NCI-H1092 treated with DMSO at 0.1 percent for 48 hours (cell line): ENCODE results near the gene TST.
A peak's percentile ranks its signal among the peaks of the same experiment; 100 is the strongest.
"Not testable (repeated sequence)": the region's sequence is repeated elsewhere in the genome, so short reads cannot be mapped to it uniquely, and the experiment has no call there.

Source experiments
- DNase-seq: peaks from one replicate; lab custom pipeline; 2025; lab: John Stamatoyannopoulos, UW

TST gene

DNA sequence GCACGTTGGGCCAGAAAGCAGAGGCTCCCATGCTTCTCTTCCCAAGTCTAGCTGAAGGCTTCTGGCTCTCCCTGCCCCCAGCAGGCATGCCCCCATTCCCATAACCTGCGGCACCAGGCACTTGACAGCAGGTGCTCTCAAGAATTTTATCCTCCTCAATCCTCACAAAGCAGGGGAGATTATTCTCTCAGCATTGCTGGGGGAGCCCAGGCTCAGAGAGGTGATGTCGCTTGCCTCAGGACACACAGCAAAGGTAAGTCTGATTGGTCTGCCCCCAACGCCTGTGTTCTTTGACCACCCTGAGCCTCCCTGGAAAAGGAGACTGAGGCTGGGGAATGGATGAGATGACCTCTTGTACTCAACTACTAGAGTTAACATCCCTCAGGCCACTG, 4.8 kb downstream of the TST start:
- DNase-seq: no peak

DNA sequence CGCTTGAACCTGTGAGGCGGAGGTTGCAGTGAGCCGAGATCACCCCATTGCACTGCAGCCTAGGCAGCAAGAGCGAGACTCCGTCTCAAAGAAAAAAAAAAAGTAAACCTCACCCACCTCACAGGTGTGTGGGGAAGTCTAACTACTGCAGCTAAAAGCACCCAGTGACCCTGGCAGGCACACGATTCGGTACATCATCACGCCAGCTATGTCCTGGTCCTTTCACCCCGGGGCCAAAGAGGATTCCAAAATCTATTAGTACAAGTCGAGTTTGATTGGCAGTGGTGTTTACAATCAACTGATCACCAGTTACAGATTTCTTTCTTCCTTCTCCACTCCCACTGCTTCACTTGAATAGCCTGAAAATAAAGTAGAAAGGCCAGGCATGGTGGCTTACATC, 6.3 kb downstream of the TST start:
- DNase-seq: no peak

DNA sequence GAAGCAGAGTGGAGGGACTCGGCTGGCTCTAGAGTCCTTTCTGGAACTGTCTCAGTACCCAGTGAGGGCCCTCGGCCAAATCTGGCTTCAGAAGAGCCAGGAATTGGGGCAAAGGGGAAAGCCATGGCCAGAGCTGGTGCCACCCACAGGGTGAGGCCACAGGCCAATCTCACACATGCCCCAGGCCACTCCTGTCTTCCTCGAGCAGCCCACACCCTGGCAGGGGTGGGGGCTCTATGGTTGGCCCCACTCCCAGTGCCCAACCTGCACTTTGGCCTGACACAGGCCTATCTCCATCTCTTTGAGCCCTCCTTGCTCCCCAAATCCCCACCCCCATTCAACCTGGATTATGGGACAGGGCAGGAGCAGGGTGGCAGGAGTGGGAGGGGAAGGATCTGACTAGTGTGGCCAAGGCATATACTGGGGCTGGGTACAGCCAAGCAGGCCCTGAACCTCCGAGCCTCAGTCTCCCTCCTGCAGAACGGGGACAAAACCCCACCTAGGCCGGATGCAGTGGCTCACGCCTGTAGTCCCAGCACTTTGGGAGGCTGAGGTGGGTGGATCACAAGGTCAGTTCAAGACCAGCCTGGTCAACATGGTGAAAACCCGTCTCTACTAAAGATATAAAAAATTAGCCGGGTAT, 6.9 kb downstream of the TST start:
- DNase-seq: no peak

DNA sequence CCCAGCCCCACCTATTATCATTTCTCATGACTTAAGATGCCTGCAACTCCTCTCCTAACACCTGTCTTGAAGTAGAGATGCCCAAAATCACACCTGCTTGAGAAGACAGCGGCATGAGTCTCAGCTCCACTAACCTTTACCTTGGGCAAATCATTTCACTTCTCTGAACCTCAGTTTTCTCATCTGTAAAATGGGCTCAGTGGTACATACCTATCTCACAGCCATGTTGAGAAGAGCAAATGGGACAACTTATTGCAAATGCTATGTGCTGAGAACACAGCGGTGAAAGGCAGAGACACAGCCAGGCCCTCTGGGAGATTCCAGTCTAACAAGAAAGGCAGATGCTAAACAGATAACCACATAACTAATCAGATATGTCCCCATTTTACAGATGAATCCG, 7.8 kb downstream of the TST start:
- no peak for DNase-seq

DNA sequence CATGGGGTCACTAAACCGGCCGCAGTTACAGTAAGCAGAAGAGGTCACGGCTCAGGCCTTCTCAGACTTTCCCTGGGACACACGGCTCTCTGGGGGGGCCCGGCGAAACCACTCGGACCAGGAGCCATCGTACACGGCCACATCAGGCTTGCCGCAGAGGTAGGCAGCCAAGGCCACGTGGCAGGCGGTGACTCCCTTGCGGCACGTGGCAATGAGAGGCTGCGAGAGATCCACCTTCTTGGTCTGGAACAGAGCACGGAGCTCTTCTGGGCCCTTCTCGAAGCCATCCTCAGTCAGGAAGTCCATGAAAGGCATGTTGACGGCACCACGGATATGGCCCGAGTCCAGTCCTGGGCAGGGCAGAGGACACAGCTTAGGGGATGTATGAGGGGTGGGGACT, 8.3 kb downstream of the TST start:
- DNase-seq: no peak

DNA sequence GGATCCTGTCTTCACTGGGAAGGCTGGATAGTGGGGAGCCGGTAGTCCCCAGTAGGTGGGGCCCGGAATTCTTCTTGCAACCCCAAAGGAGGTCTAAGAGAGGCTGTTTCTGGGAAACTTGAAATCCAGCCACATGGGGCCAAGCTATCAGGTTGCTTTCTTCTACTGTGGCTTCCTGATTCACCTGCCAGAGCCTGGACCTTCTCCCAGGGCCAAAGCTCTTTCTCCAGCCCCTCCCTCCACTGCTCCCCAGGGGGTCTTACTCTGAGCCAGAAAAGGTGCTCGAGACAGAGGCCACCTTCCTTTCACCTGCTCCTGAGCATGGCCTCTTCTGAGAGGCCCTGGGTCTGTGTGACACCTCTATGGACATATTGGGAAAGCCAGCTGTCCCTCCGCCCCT, 9.1 kb downstream of the TST start:
- DNase-seq: no peak

DNA sequence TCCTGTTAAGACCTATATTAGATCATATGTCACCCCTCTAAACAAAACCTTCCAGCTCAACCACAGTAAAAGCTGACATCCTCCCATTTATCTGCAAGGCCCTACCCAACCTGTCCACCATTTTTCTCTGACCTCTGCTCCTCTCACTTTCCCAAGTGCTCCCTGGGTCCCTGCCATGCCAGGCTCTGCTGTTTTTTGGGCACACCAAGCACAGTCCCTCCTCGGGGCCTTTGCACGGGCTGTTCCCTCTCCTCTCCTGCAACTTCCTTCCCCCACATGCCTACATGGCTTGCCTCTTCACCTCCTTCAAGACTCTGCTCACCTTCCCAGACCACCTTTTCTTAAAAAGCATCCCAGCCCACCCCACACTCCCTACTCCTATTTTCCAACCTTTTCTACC, 9.8 kb downstream of the TST start:
- no peak for DNase-seq

DNA sequence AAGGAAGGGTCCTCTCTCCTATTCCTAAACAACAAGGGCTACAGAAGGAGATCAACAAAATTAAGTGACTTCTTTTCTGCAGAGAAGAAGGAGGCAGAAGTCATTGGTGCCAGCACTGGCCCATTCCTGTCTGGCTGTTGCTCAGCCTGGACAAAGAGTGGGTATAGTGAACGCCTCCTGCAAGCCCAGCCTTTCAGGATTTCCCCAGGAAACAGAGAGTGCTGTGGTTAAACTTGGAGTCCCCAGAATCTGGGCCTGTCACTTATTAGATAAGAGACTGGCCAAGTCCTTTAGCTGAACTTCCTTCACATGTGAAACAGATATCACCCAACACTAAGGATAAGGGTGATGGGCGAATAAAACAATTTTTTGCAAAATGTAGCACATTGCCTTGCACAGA, 10.9 kb downstream of the TST start:
- no peak for DNase-seq

DNA sequence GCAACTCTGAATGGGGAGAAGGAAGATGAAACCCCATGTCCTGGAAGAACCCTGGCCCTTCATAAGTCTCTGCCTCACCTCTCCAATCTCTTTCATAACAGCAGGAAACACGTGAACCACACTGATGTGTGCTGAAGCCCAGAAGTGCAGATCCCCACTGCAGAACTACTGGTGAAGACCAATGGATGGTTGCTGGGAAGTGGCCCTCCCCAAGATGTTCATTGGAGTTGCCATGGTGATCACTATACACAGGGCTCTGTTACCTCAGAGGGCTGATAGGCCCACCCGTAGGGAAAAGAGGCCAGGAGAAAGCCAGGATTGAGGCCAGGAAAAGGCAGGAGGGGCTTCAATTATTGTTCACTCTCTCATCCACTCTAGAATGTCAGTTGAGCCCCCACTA, 11.6 kb downstream of the TST start:
- DNase-seq: peak; percentile 11

DNA sequence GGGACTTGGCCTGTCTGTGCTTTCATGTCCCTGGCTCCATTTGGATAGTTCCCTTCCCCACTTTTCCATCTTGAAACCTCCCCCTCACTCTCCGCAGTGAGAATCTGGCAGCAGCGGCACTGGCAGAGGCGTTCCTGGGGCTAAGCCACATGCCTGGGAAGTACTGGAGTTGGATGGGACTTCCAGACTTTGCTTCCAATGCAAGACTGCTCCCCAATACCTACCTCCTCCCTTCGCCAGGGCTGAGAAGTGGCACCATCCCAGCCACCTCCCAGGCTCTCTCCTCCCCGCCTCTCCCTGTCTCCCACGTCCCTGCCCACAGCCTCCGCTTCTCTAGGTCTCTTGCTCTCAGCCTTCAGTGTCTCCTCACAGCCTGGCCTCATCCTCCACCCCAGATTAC, 16.6 kb downstream of the TST start:
- DNase-seq: no peak

DNA sequence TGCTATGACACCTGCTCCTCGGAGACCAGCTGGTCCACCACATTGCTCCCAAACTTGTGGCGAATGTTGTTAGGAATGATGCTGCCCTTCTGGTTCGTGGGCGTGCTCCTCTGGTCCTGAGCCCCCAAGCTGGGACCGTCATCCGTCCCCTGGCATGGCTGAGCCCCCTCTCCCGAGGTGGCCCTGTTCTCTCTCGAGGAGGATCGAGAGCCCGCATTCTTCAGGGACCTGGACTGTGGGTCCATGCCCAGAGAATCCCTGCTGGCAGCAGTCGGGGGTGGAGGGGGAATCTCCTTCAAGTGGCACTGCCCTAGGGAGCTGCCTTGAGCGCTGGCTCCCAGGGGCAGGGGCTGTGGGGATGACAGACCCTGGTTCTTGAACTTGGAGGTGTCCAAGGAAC, 17.4 kb downstream of the TST start:
- no peak for DNase-seq

DNA sequence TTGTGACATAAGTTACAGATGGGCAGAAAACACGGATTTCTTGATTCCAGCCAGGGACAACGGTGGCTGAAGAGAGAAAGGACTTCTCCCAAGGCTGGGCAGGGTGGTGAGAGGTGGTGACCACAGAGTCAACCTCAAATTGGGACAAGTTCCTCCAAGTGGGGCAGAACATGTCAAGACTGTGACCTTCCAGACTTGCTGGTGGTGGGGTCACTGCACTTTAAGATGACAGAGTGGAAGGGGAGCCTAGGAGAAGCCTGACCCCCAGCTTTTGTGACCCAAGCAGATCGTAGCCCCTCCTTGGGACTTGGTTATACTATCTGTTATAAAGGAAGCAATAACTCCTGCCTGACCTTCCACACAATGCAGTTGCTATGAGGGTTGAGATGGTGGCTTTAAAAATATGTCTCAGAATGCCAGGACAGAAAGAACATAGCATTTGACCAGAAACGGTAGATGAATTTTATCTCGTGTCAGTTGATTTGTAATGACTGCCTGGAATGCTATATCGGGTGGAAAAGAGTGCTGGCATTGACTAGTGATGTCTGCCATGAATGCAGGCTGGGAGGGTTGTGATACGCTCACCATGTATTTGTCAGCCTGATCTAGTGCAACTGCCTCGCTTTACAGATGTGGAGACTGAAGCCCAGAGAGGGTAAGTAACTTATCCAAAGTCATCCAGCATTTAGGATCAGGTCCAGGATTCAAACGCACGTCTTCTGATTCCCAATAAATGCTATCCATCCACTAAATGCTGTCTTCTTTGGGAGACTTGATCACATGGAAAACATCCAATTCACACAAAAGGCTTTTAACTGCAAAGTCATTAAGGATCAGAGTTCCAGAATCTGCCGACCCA, 18.3 kb downstream of the TST start:
- no peak for DNase-seq

DNA sequence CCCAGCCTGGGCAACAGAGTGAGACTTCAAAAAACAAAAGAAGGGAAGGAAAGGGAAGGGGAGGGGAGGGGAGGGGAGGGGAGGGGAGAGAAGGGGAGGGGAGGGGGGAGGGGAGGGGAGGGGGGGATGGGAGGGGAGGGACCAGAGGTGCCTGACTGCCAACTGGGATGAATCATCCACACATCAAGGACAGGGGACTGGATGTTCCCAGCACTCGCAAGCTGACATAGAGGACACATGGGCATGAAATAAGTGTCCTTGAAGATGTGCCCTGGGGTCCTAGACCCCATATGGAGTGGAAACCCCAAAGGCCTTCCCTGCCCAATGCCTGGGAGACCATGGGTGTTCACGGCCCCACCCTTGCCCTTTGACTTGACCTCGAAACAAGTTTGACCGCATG, 19.8 kb downstream of the TST start:
- DNase-seq: no peak

DNA sequence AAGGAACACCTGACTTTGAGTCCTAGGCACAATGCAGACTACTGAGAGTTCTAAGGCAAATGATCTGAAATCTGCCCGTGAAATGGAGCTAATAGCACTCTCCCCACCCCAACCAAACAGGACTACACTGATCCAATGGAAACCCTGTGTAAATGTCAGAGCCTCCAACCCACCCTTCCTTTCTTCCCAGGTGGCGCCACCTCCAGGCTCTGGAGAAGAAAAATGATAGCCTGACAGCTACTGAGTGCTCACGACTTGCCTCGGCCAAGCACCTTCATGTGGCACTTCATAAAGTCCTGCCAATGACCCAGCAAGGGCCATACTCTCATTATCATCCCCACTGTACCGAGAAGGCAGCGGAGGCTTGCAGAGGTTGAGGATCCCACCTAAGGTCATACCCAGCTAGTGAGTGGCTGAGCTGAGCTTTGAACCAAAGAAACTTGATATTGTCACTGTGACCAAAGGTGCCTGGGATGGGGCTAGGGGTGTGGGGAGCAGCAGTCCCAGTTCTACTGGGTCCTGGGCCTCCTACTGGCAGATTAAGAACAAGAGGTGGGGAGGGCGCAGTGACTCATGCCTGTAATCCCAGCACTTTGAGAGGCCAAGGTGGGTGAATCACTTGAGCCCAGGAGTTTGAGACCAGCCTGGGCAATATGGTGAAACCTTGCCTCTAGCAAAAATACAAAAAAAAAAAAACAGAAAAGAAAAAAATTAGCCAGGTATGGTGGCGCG, 20.5 kb downstream of the TST start:
- no peak for DNase-seq

DNA sequence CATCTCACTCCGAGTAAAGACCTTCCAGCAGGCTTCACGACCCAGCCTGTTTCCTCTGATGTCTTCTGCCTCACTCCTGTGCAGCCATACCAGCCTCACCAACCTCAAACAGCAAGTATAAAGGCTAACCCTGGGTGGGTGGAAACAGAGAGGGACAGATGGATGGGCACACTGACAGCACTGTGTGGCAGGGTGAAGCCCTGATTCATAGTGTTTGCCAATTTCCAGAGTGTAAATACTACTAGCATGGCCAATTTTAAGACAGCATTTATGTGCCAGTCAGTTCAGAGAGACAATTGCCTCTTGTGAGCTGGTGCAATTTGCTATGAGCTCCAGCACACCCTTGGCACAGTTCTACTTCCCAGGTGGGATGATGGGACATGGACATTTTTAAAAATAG, 21.5 kb downstream of the TST start:
- no peak for DNase-seq

DNA sequence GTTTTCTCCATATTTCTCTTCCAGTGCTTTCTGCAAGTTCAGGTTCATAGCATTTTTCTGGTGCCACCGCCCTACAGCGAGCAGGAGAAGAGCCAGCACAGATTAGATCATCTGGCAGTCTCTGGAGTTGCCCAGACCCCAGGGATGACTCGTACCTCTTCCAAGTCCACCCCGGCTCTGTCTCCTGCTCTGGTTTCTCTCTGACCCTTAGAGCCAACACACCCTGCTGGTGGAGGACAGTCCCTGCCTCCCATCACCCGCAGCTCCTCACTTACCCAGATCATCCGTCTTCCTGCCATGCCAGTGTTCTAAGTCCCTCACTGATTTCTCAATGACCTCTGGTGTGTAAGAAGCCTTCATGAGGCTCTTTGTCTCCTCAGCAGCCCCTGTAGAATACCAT, 28.0 kb downstream of the TST start:
- no peak for DNase-seq

DNA sequence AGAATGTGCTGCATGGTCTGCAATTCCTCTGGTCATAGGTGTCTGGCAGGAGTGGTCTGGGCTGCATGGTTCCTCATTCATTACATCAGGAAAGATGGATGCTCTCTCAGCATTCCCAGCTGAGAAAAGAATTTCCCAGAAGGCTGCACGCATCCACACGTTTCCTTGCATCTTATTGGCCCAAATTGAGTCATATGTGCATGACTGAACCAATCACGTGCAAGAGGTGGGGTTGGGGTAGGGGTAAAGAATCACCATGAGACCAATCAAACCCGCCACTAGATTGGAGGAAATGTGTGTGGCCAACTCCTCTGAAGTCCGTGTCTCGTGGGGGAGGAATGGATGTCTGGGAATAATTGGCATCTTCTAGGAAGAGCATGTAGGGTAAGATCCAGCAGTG, 28.8 kb downstream of the TST start:
- no peak for DNase-seq

DNA sequence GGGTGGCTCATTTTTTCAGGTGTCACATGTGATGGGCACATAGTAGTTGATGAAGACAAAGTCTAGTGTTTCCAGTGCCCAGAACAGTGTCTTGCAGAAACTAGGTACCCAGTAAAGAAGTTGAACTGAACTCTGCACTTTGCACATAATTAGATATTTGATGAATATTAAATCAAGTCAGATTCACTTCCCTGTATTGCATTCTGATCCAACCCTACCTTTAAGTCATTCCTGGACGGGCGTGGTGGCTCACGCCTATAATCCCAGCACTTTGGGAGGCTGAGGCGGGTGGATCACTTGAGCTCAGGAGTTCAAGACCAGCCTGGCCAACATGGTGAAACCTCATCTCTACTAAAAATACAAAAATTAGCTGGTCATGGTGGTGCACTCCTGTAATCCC, 30.2 kb downstream of the TST start:
- DNase-seq: not testable (repeated sequence)

DNA sequence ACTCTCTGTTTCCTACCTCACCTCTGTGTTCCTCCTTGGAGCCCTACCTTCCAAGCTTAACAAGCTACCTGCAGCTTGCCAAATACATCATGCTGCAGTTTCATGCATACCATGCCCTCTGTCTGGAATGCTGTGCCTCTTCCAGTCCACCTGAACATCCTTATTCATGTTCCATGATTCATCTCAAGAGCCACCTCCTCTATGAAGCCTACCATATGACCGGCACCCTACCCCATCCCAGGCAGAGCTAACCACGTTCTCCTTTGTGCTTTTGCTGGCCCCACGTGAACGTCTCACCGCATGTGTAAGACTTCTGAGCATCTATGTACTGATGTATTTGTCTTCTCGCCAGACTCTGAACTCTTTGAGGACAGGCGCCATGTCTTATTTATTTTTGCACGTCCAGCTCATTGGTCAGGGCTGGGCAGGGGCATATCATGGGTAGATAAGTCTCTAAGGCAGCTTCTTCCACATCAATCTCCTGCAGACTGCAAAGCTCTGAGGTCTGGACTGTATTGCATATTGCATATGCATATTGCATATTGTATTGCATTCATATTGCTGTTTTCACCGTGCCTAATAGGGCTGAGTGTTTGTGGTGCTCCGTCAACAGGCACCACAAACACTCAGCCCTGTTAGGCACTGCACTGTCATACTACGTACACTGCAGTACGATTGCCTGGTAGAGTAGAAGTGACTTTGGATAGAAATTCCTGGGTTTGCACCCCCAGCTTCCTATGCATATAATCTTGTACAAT, 31.0 kb downstream of the TST start:
- no peak for DNase-seq

DNA sequence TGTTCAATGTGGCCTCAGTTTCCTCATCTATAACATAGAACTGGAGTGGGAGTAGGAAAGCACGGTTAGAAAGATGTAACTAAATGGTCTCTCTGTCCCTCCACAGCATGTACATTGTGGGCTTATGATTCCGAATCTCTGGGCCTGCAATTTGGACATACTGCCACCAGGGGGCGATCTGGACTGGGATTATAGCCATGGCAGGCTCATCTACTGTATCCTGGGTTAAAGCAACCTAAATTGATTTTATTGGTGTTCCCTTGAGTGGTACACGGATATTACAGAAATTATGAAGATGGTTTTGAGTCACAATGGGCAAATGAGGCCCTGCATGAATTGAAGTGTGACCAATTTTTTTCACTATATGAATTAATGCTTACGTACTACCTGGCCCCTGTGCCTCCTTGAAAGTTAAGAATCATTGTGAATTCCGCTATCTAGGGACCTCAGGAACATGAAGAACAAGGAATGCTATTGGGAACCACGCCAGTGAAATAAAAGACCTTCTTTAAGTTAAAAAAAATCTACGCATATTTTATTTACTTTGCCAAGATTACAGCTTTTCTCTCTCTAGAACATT, 32.9 kb downstream of the TST start:
- DNase-seq: no peak

DNA sequence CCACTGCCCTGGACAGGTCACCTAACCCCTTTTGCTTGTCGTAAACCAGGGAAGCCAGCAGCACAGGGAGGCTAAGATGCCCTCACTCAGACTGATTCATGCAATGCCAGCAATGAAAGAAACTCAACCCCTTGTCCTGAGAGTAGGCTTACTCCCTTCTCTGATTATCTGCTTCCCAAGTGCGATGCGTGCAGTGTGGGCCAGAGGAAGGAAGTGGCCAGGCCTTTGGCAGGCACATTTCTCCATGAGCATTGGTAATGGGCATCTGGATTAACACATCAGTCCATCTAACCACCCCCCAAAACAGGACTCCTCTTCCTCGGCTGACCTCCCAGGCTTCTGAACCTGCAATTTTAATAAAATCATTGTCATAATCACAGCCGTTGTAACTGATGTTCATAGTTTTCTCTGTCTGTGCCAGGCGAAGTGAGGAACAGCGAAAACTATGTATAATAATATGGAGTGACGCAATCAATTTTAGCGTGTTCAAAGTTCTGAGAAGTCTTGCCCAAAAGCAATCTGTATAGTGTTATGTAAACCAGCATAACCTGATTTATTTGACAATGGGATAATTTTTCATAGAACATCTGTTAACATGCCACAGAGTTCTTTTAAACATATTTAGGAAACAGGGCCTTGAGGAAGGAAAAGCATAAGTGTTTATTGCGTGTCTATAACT, 33.9 kb downstream of the TST start:
- DNase-seq: no peak

DNA sequence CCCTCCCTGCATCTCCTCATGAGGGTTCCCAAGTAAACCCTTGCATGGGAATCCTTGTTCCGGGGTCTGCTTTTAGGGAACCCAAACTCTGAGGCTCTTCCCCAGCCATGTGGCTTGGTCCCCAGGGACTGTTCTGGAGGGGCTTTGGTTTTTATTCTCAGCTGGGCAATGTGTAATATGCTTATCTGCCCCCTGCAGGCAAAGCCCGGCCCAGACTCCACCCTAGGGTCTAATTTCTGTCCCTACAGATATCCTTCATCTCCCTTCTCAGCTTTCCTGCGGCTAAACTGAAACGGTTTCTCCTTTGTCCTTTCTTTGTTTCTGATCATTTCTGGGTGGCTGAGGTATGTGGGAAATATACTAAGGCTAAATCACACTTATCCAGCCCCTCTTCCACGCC, 37.1 kb downstream of the TST start:
- DNase-seq: no peak
